Aorta (tissue), 5 donors: Measurements from ENCODE around the gene MYH11. TPM values are rescaled to one million over a fixed set of nuclear protein-coding genes. Genes with fewer than 3 reads are reported as not detected.
"Not testable (repeated sequence)": the region's sequence is repeated elsewhere in the genome, so short reads cannot be mapped to it uniquely, and the experiment has no call there.

ENCODE experiments used
- ATAC-seq: fragments of 200-7000 bp; cut with Tn5 transposase; one replicate; pipeline ENCODE4 v1.9.1; 2022; ENCODE audit warnings: moderate library complexity; ENCODE audit not compliant: low FRiP score
- DNase-seq, 2 donors: peaks; one replicate each; pipeline ENCODE4 v3.0.0-alpha.2; 2020
- H3K27ac ChIP-seq, 2 donors: one replicate each; pipeline ENCODE4 v1.5.1; 2013; ENCODE audit warnings: low read length in 2 of 2, mild to moderate bottlenecking in 2 of 2, moderate library complexity in 2 of 2, control low read depth in 1 of 2, inconsistent platforms in 1 of 2, low read depth in 1 of 2
- H3K27me3 ChIP-seq, 2 donors: one replicate each; pipeline ENCODE4 v1.6.1; 2013; ENCODE audit warnings: control low read depth in 1 of 2, low read length in 1 of 2, mild to moderate bottlenecking in 1 of 2, moderate library complexity in 1 of 2; ENCODE audit not compliant: insufficient read depth in 2 of 2, control insufficient read depth in 1 of 2
- H3K36me3 ChIP-seq, 2 donors: one replicate each; pipeline ENCODE4 v1.6.1; 2013; ENCODE audit warnings: control low read depth in 1 of 2, low read length in 1 of 2, mild to moderate bottlenecking in 1 of 2; ENCODE audit not compliant: insufficient read depth in 2 of 2, control insufficient read depth in 1 of 2
- H3K4me1 ChIP-seq, 2 donors: one replicate each; pipeline ENCODE4 v1.6.1; 2013; ENCODE audit warnings: low read length in 2 of 2, control low read depth in 1 of 2, mild to moderate bottlenecking in 1 of 2, moderate library complexity in 1 of 2; ENCODE audit not compliant: insufficient read depth in 2 of 2, control insufficient read depth in 1 of 2
- H3K4me3 ChIP-seq, 2 donors: one replicate each; pipeline ENCODE4 v1.5.1; 2013; ENCODE audit warnings: low read length in 2 of 2, control low read depth in 1 of 2, mild to moderate bottlenecking in 1 of 2
- H3K9me3 ChIP-seq: one replicate; pipeline ENCODE4 v1.6.1; 2013; ENCODE audit warnings: mild to moderate bottlenecking, low read length; ENCODE audit not compliant: control insufficient read depth
- WGBS, 2 donors: extraction: QIAGEN DNeasy Blood & Tissue Kit; methylation state at CpG; one replicate each; pipeline ENCODE4 v1.1.7; 2013; 5-methylcytosine and 5-hydroxymethylcytosine counted together
- intact Hi-C, 2 donors: fragments of 100-400 bp; cut with DNase I; formaldehyde crosslinking; loops; one replicate each; pipeline versions ENCODE4 v1.14.2 to v1.15.0; 2022
- polyA plus RNA-seq, 2 donors: library from polyadenylated mRNA; stranded (reverse); fragments of 200-250 nt; gene quantifications; one replicate each; pipeline ENCODE4 v1.2.3, GENCODE V29; 2013
- total RNA-seq, 2 donors: library from RNA; stranded (reverse); fragmentation: NEBNext Ultra II Directional; extraction: Animal tissue kit (Norgen Biotek cat#: 25700); gene quantifications; one replicate each; pipeline ENCODE4 v1.2.1, GENCODE V29; 2021
- donor health status: healthy with polysubstance abuse.
- donor health status: Bipolar disorder and iron deficiency.
- donor health status: DM: no; HTN: no; CAD: no.
- donor health status: DM: no; HTN: no; CAD: no.
- donor health status: DM: yes; HTN: yes; CAD: no.

Gene MYH11
- total and polyA plus RNA-seq, 4 donors: 631 to 2,053 (median 1,169) TPM

DNA sequence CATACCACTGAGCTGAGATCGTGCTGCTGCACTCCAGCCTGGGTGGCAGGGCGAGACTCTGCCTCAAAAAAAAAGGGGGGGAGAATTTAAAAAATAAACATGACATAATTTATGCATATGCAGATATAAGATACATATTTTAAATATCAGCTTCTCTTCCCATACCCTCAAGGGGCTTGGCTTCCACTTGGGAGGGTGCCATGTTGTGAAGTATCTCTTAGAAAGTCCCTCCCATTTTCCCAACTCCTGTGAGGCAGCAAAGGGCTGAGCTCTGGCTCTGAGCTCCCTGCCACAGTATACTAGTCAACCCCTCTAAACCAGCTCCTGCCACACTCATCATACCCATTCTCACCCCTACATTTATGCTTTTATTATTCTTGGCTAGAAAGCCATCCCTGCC is 39.4 kb downstream of the MYH11 start:
- no peak for ATAC-seq
- intact Hi-C loops: no loop called here
- H3K27ac ChIP-seq: peak overlapping the region; percentile 17 to 28
- no peak overlapping the region for H3K4me3 ChIP-seq
- no peaks in the 10 kb centered on the region for H3K27me3 ChIP-seq
- peaks cover 9 to 13% of the 10 kb centered on the region in 2 donors for H3K36me3 ChIP-seq
- 23 to 29% methylated on average over 2 of the region's 2 CpGs for WGBS, 2 donors
- DNase-seq: no peak
- no peaks in the 10 kb centered on the region for H3K9me3 ChIP-seq
- no peaks in the 10 kb centered on the region for H3K4me1 ChIP-seq

DNA sequence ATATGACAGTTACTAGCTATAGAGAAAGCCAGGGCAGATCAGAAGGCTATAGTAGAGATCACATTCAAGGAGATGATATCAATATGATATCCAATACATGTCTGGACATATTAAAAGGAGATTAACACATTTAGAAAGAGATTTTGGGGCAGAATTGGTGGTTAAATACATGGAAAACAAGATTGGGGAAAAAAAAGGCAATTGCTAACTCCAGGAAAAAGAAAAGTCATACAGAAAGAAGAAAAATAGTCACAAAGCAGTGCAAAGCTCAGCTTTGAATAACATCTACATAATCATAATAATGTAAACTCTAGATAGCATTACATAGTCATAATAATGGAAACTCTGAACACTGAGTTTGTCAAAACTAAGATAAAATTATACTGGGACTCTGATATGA is 40.6 kb downstream of the MYH11 start:
- no peak overlapping the region for H3K27ac ChIP-seq
- H3K36me3 ChIP-seq: peaks cover 9 to 13% of the 10 kb centered on the region in 2 donors
- H3K4me3 ChIP-seq: no peak overlapping the region
- ATAC-seq (no peak), DNase-seq (no peak)
- no peaks in the 10 kb centered on the region for H3K27me3 ChIP-seq
- no peaks in the 10 kb centered on the region for H3K9me3 ChIP-seq
- peaks cover 0 to 5% of the 10 kb centered on the region in 2 donors for H3K4me1 ChIP-seq
- intact Hi-C loops: no loop called here

DNA sequence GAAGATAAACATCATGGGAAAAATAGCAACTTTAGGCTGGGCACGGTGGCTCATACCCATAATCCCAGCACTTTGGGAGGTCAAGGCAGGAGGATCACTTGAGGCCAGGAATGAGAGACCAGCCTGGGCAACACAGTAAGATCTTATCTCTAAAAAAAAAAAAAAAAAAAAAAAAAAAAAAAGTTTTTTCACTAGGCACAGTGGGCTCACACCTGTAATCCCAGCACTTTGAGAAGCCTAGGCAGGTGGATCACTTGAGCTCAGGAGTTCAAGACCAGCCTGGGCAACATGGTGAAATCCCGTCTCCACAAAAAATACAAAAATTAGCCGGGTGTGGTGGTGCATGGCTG is 44.5 kb downstream of the MYH11 start:
- DNase-seq, H3K27me3 ChIP-seq, H3K4me1 ChIP-seq, ATAC-seq, H3K36me3 ChIP-seq, H3K9me3 ChIP-seq, H3K4me3 ChIP-seq, intact Hi-C loops: not testable (repeated sequence)
- peak overlapping the region; percentile 56 to 69 for H3K27ac ChIP-seq
- 15 to 22% methylated on average over 3 of the region's 3 CpGs for WGBS, 2 donors

DNA sequence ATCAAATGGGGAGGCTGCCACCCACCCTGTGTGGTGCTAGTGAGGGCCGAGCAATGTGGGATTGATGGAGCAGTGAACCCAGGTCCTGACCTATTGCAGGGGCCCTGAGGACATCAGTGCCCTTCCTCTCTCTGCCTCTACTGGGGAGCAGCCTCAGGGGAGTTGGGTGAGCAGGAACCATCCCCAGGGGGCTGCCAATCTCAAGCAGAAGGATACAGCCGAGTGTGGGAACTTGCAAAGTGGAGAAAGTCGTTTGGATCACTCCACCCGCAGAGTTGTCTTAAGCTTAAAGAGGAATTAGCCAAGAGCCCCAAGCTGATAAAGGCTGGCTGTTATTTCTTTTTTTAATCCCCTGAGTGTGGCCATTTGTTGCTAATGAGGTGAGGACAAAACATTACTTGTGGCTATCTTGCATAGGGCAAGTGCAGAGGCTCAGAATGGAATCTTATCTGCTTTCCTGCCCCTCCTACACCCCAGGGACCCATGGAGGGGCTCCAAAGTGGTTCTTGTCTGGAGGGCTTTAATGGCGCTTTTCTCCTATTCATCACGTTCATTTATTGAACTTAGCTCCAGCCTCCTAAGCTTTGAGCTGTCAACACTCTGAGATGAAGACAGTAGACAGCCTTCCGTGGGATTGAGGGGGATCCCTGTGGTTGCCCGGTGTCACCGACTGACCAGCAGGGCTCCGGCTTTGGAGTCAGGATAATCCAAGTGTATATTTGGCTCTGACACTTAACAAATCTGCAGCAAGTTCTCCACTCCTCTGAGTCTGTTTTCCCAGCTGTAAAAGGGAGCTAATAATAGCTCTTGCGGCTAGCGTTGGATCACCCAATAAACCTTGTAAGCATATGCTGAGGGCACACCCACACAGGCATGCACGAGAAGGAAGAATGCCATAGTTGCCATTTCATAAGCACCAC is 45.1 kb downstream of the MYH11 start:
- Histone ChIP-seq H3K27ac (peak overlapping the region; percentile 33 to 91), H3K9me3 (no peaks in the 10 kb centered on the region), H3K27me3 (no peaks in the 10 kb centered on the region), H3K36me3 (peaks cover 0 to 3% of the 10 kb centered on the region in 2 donors), H3K4me1 (peaks cover 1 to 8% of the 10 kb centered on the region in 2 donors), H3K4me3 (no peak overlapping the region)
- 2 to 3% methylated on average over 13 of the region's 13 CpGs for WGBS, 2 donors
- peak; percentile 71 to 76 for DNase-seq
- ATAC-seq: peak; percentile 77
- intact Hi-C loops: no loop called here

DNA sequence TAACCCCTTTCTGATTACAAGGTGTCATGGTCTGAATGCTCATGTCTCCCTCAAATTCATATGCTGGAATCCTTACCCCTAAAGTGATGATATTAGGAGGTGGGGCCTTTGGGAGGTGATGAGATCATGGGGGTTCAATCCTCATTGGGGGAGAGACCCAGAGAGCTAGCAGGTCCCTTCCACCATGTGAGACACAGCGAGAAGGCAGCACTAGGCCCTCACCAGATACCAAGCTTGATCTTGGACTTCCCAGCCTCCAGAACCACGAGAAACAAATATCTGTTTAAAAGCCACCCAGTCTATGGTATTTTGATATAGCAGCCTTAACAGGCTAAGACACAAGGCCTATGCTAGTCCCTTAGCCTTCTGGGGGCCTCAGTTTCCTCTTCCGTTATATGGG is 45.9 kb downstream of the MYH11 start:
- DNase-seq: peak in 1 of 2 donors; percentile 9
- Histone ChIP-seq H3K27me3 (no peaks in the 10 kb centered on the region), H3K36me3 (peaks cover 0 to 3% of the 10 kb centered on the region in 2 donors), H3K4me1 (peaks cover 1 to 8% of the 10 kb centered on the region in 2 donors), H3K9me3 (no peaks in the 10 kb centered on the region), H3K27ac (peak overlapping the region; percentile 33 to 91), H3K4me3 (no peak overlapping the region)
- ATAC-seq: no peak
- intact Hi-C loops: no loop called here
- WGBS, 2 donors: 51 to 58% methylated on average over 3 of the region's 3 CpGs

DNA sequence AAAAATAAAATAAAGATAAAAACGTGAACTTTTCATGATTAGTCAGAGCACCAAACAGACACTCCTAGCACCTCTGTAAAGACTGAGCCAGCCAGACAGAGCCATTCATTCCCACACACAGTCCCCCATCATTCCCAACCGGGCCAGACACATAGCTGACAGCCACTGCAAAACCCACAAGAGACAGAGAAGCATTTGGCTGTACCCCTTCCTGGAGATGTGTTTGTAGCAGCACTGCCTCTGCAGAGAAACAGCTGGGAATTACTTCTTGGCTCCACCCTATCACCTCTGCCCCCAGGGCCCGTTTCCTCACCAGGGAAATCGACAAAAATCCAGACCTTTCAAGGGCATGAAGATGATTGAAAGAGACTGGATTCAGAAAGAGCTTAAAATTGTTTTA is 46.4 kb downstream of the MYH11 start:
- peaks cover 0 to 3% of the 10 kb centered on the region in 2 donors for H3K36me3 ChIP-seq
- no peak for ATAC-seq
- H3K4me3 ChIP-seq: no peak overlapping the region
- intact Hi-C loops: no loop called here
- no peaks in the 10 kb centered on the region for H3K9me3 ChIP-seq
- peak overlapping the region; percentile 80 to 91 for H3K27ac ChIP-seq
- no peaks in the 10 kb centered on the region for H3K27me3 ChIP-seq
- WGBS, 2 donors: 3 to 5% methylated on average over 4 of the region's 4 CpGs
- peaks cover 1 to 8% of the 10 kb centered on the region in 2 donors for H3K4me1 ChIP-seq
- DNase-seq: peak in 1 of 2 donors; percentile 24

DNA sequence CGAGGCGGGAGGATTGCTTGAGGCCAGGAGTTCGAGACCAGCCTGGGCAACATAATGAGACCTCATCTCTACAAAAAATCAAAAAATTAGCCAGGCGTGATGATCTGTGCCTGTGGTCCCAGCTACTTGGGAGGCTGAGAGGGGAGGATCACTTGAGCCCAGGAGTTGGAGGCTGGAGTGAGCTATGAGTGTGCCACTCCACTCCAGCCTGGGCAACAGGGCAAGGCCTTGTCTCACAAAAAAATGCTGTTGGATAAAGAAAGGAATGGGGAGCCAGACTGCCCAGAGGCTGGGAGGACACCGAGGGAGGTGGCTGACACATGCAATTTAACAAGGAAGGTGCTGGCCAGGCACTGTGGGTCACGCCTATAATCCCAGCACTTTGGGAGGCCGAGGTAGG is 47.5 kb downstream of the MYH11 start:
- H3K27ac ChIP-seq: peak overlapping the region; percentile 80 to 98
- intact Hi-C loops, H3K36me3 ChIP-seq, H3K9me3 ChIP-seq, H3K4me1 ChIP-seq, H3K27me3 ChIP-seq, H3K4me3 ChIP-seq, ATAC-seq: not testable (repeated sequence)
- WGBS, 2 donors: 66 to 68% methylated on average over 7 of the region's 7 CpGs
- peak in 1 of 2 donors; percentile 33 for DNase-seq

DNA sequence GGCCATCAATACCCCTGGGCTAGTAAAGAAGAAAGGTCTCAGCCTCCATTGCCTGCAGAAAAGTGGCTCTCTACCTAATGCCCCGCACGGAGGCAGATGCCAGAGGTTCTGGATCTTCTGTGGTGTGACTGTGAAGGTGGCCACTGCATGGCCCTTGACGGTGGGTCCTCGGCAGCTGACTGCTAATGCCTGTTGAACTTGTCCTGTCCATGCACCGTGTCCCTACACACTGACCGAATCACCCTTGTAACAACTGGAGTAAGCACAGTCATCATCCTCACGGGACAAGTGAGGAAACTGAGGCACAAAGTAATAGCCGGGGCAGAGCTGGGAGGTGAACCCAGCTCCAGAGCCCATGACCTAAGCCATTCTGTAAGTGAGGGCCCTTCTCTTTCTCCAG is 48.8 kb downstream of the MYH11 start:
- no peak overlapping the region for H3K4me3 ChIP-seq
- H3K27me3 ChIP-seq: no peaks in the 10 kb centered on the region
- peak overlapping the region; percentile 80 to 98 for H3K27ac ChIP-seq
- H3K9me3 ChIP-seq: no peaks in the 10 kb centered on the region
- intact Hi-C loops: no loop called here
- ATAC-seq (peak; percentile 36), DNase-seq (peak in 1 of 2 donors; percentile 45)
- WGBS, 2 donors: 11 to 15% methylated on average over 8 of the region's 8 CpGs
- H3K4me1 ChIP-seq: peaks cover 3 to 8% of the 10 kb centered on the region in 2 donors
- H3K36me3 ChIP-seq: peaks cover 0 to 3% of the 10 kb centered on the region in 2 donors

DNA sequence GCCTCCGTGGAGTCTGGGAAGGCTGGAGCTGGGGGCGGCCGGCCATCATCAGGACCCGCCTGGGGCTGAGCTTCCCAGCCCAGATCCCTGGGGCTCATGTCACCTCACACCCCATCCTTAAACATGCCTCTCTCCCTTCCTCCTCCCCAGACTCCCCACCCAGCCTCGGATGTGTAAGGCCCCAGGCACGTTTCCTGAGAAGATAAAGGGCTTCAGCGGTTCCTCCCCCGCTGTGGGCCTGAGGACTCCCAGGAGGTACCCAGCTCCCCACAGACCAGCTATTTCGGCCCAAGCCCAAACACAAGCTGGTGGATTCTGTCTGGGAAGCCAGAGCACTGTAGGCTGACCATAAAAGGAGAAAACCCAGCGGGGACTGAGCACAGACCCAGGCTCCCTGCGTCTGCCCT is 49.2 kb downstream of the MYH11 start:
- Histone ChIP-seq H3K27me3 (no peaks in the 10 kb centered on the region), H3K27ac (peak overlapping the region; percentile 80 to 98), H3K36me3 (peaks cover 0 to 3% of the 10 kb centered on the region in 2 donors), H3K4me3 (no peak overlapping the region), H3K9me3 (no peaks in the 10 kb centered on the region), H3K4me1 (peaks cover 3 to 8% of the 10 kb centered on the region in 2 donors)
- WGBS, 2 donors: 1 to 6% methylated on average over 11 of the region's 11 CpGs
- ATAC-seq (peak; percentile 80), DNase-seq (peak; percentile 85 to 89)
- intact Hi-C loops: no loop called here
